ENCODE data around the gene SLC40A1.

GRCh38 chr2:189583227-189584198, 2.9 kb upstream of the SLC40A1 start:
- TF ChIP-seq POLR2A (IDR thresholded peaks at IDR 0.05; ENCODE audit: low read depth, low read length): no peak
- no peak for TF ChIP-seq POLR2AphosphoS5 (IDR thresholded peaks at IDR 0.05; ENCODE audit: low read depth, low read length)
- TF ChIP-seq TAF1 (IDR thresholded peaks at IDR 0.05; ENCODE audit: borderline replicate concordance, low read depth, low read length): no peak
